ENCODE measurements around the gene SZRD1.

The SZRD1 gene

GRCh38 chr1:16326833-16327404, 40.1 kb upstream of the SZRD1 start:
- H3K79me2 ChIP-seq (ENCODE audit: low read length), result peaks cover 64% of the 10 kb centered on the region
- no peak overlapping the region for H3K4me3 ChIP-seq (ENCODE audit: low read length)
- peaks cover 4% of the 10 kb centered on the region for H3K36me3 ChIP-seq (replicated peaks; ENCODE audit: low read depth, low read length)
- H3K4me2 ChIP-seq (ENCODE audit: low read length), result no peak overlapping the region
- H3K27me3 ChIP-seq (ENCODE audit: low read depth, low read length), result no peaks in the 10 kb centered on the region
- no peak overlapping the region for H2AFZ ChIP-seq (ENCODE audit: low read depth, low read length)
- no peak overlapping the region for H3K9ac ChIP-seq (ENCODE audit: low read length)
- H4K20me1 ChIP-seq (ENCODE audit: insufficient read depth, low read length), result peaks cover 30% of the 10 kb centered on the region
- peaks cover 7% of the 10 kb centered on the region for H3K4me1 ChIP-seq (ENCODE audit: low read length)
- H3K27ac ChIP-seq (ENCODE audit: low read length), result no peak overlapping the region
- TF ChIP-seq CTCF (IDR thresholded peaks at IDR 0.05; ENCODE audit: low read depth, low read length) (no peak), EZH2phosphoT487 (IDR thresholded peaks at IDR 0.05; ENCODE audit: low read depth) (no peak)
- H3K9me3 ChIP-seq (ENCODE audit: insufficient read depth, low read length), result no peaks in the 10 kb centered on the region

- Histone ChIP-seq H3K4me2 (ENCODE audit: low read length) (no peak overlapping the region), H3K27ac (ENCODE audit: low read length) (no peak overlapping the region), H3K9ac (ENCODE audit: low read length) (no peak overlapping the region), H3K27me3 (ENCODE audit: low read depth, low read length) (no peaks in the 10 kb centered on the region), H3K4me3 (ENCODE audit: low read length) (no peak overlapping the region), H3K9me3 (ENCODE audit: insufficient read depth, low read length) (no peaks in the 10 kb centered on the region), H2AFZ (ENCODE audit: low read depth, low read length) (no peak overlapping the region), H3K79me2 (ENCODE audit: low read length) (peaks cover 79% of the 10 kb centered on the region), H3K36me3 (replicated peaks; ENCODE audit: low read depth, low read length) (no peaks in the 10 kb centered on the region), H3K4me1 (ENCODE audit: low read length) (no peaks in the 10 kb centered on the region), H4K20me1 (ENCODE audit: insufficient read depth, low read length) (peaks cover 29% of the 10 kb centered on the region)
- TF ChIP-seq EZH2phosphoT487 (IDR thresholded peaks at IDR 0.05; ENCODE audit: low read depth) (no peak), CTCF (IDR thresholded peaks at IDR 0.05; ENCODE audit: low read depth, low read length) (no peak)
Measured at GRCh38 chr1:16334655-16335340, 32.2 kb upstream of the SZRD1 start.

- Histone ChIP-seq H3K4me1 (ENCODE audit: low read length) (no peaks in the 10 kb centered on the region), H4K20me1 (ENCODE audit: insufficient read depth, low read length) (peaks cover 30% of the 10 kb centered on the region), H3K27ac (ENCODE audit: low read length) (no peak overlapping the region), H3K4me2 (ENCODE audit: low read length) (no peak overlapping the region), H3K9ac (ENCODE audit: low read length) (no peak overlapping the region), H3K4me3 (ENCODE audit: low read length) (no peak overlapping the region), H3K36me3 (replicated peaks; ENCODE audit: low read depth, low read length) (peaks cover 3% of the 10 kb centered on the region), H3K27me3 (ENCODE audit: low read depth, low read length) (no peaks in the 10 kb centered on the region), H2AFZ (ENCODE audit: low read depth, low read length) (no peak overlapping the region), H3K79me2 (ENCODE audit: low read length) (peaks cover 91% of the 10 kb centered on the region), H3K9me3 (ENCODE audit: insufficient read depth, low read length) (no peaks in the 10 kb centered on the region)
- TF ChIP-seq EZH2phosphoT487 (IDR thresholded peaks at IDR 0.05; ENCODE audit: low read depth), result no peak
- no peak for TF ChIP-seq CTCF (IDR thresholded peaks at IDR 0.05; ENCODE audit: low read depth, low read length)
Measured at GRCh38 chr1:16338961-16339360, 28.1 kb upstream of the SZRD1 start.

GRCh38 chr1:16340673-16341072, 26.4 kb upstream of the SZRD1 start:
- Histone ChIP-seq H4K20me1 (ENCODE audit: insufficient read depth, low read length) (peaks cover 19% of the 10 kb centered on the region), H3K27me3 (ENCODE audit: low read depth, low read length) (no peaks in the 10 kb centered on the region), H3K9me3 (ENCODE audit: insufficient read depth, low read length) (no peaks in the 10 kb centered on the region), H3K27ac (ENCODE audit: low read length) (no peak overlapping the region), H3K4me3 (ENCODE audit: low read length) (no peak overlapping the region), H3K36me3 (replicated peaks; ENCODE audit: low read depth, low read length) (peaks cover 3% of the 10 kb centered on the region), H3K9ac (ENCODE audit: low read length) (no peak overlapping the region), H3K79me2 (ENCODE audit: low read length) (peaks cover 92% of the 10 kb centered on the region), H3K4me1 (ENCODE audit: low read length) (no peaks in the 10 kb centered on the region), H2AFZ (ENCODE audit: low read depth, low read length) (no peak overlapping the region), H3K4me2 (ENCODE audit: low read length) (no peak overlapping the region)
- TF ChIP-seq CTCF (IDR thresholded peaks at IDR 0.05; ENCODE audit: low read depth, low read length), result no peak
- TF ChIP-seq EZH2phosphoT487 (IDR thresholded peaks at IDR 0.05; ENCODE audit: low read depth), result no peak

All from OCI-LY3 (cell line).